Measurements from ENCODE around the gene PDE6B. TPM values are rescaled to one million over a fixed set of nuclear protein-coding genes. Genes with fewer than 3 reads are reported as not detected.
A peak's percentile ranks its signal among the peaks of the same experiment; 100 is the strongest.
"Not testable (repeated sequence)": the region's sequence is repeated elsewhere in the genome, so short reads cannot be mapped to it uniquely, and the experiment has no call there.

Gene PDE6B
- total RNA-seq, 1 experiment from 2014 or later, result not detected

DNA sequence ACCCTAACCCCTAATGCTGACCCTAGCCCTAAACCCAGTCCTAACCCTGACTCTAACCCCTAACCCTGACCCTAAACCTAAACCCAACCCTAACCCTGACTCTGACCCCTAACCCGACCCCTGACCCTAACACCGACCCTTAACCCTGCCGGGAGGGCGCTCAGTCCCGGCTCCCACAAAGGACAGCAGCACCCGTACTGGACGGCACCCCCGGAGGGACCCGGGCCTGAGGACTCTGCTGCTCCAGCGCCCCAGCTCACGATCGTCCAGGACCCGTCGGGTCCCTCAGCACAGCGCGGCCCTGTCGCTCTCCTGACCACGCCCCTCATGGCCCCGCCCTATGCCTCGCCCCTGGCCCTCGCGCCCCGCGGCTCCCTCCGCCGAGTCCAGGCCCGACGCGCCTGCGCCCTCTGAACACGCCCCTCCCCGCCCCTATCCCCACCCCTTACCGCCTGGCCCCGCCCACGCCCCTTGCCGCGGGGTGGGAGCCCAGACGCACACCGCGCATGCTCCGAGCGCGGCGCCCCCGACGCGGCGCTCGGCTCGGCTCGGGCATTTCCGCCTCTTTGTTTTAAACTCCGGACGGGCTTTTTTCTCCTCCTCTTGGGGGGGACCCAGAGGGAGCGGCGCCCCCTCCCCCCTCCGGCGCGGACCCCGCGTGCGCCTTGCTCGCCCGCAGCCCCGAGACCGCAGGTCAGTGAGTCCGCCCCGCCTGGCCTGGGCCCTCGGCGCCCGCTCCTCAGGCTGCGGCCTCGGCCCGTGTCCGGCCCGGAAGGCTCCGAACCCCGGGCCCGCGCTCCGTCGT, 80.1 kb downstream of the PDE6B start, which contains the start of gene PCGF3:
PCGF3 (plus strand) TSS at position 555 of the 805 bp plus-strand sequence. CDS start 27,849 bp downstream, outside the sequence.
- no peaks in the 10 kb centered on the region for H3F3A ChIP-seq (ENCODE audit: low read length, unreplicated experiment)
- no peaks in the 10 kb centered on the region for H4K20me1 ChIP-seq (ENCODE audit: low read length)
- peak within 1 kb of the TSS; percentile 85 for H3K4me3 ChIP-seq (ENCODE audit: low read length)
- H3K36me3 ChIP-seq (ENCODE audit: low read depth, low read length), result no peaks in the 10 kb centered on the region
- H3K9me3 ChIP-seq (ENCODE audit: low read length), result no peaks in the 10 kb centered on the region
- CTCF ChIA-PET, result interaction anchor here (1.0 kb wide), 1 partner anchor 35 kb away, joined by 5 read pairs; no protein-coding TSS in a partner anchor
- POLR2A ChIA-PET (ENCODE audit: unreplicated experiment), result no interaction called here
- H3K4me1 ChIP-seq (ENCODE audit: insufficient read depth, low read length), result no peaks in the 10 kb centered on the region
- TF ChIP-seq, protein P1, sequence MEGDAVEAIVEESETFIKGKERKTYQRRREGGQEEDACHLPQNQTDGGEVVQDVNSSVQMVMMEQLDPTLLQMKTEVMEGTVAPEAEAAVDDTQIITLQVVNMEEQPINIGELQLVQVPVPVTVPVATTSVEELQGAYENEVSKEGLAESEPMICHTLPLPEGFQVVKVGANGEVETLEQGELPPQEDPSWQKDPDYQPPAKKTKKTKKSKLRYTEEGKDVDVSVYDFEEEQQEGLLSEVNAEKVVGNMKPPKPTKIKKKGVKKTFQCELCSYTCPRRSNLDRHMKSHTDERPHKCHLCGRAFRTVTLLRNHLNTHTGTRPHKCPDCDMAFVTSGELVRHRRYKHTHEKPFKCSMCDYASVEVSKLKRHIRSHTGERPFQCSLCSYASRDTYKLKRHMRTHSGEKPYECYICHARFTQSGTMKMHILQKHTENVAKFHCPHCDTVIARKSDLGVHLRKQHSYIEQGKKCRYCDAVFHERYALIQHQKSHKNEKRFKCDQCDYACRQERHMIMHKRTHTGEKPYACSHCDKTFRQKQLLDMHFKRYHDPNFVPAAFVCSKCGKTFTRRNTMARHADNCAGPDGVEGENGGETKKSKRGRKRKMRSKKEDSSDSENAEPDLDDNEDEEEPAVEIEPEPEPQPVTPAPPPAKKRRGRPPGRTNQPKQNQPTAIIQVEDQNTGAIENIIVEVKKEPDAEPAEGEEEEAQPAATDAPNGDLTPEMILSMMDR (conservative IDR thresholded peaks at IDR 0.05; ENCODE audit: low read depth, low read length), result no peak
- TF ChIP-seq EZH2 (IDR thresholded peaks at IDR 0.05; ENCODE audit: low read length, unreplicated experiment), result no peak
- no peak for TF ChIP-seq EZH2phosphoT487 (IDR thresholded peaks at IDR 0.05; ENCODE audit: borderline replicate concordance, low read length)
- H3K4me2 ChIP-seq (ENCODE audit: low read length), result peak within 1 kb of the TSS; percentile 86
- peak; percentile 89 for DNase-seq
- peaks cover 45% of the 10 kb centered on the region for H3K79me2 ChIP-seq (ENCODE audit: low read length)
- peak within 1 kb of the TSS; percentile 77; the same call in 1 of the 2 replicates for H2AFZ ChIP-seq (ENCODE audit: low read length)
- H3K9ac ChIP-seq (ENCODE audit: low read length), result peak within 1 kb of the TSS; percentile 99
- ATAC-seq, result peak; percentile 96
- BruUV-seq (replicated peaks), result no TSS peak
- no peak within 1 kb of the TSS for H3K27ac ChIP-seq (ENCODE audit: low read length)
- H3K9me2 ChIP-seq (replicated peaks; ENCODE audit: low read length), result no peaks in the 10 kb centered on the region
- intact Hi-C loops (cut with micrococcal nuclease), result no loop called here
- H3K27me3 ChIP-seq (ENCODE audit: low read length), result no peaks in the 10 kb centered on the region

DNA sequence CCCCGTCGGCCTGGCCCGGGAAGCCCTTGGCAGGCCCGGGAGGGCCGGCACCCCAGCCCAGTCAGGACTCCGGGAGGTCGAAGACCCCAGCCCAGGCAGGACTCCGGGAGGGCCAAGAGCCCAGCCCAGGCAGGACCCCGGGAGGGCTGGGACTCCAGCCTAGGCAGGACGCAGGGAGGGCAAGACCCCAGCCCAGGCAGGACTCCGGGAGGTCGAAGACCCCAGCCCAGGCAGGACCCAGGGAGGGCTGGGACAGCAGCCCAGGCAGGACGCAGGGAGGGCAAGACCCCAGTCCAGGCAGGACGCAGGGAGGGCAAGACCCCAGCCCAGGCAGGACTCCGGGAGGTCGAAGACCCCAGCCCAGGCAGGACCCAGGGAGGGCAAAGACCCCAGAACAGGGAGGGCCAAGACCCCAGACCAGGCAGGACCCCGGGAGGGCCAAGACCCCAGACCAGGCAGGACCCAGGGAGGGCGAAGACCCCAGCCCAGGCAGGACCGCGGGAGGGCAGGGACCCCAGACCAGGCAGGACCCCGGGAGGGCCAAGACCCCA, 80.8 kb downstream of the PDE6B start:
- CTCF ChIA-PET; H3K9me3 ChIP-seq (ENCODE audit: low read length); H4K20me1 ChIP-seq (ENCODE audit: low read length); intact Hi-C loops (cut with micrococcal nuclease); H3K36me3 ChIP-seq (ENCODE audit: low read depth, low read length); H3K27ac ChIP-seq (ENCODE audit: low read length); H3K27me3 ChIP-seq (ENCODE audit: low read length); H3K4me1 ChIP-seq (ENCODE audit: insufficient read depth, low read length); BruUV-seq (replicated peaks); ATAC-seq; DNase-seq; H3F3A ChIP-seq (ENCODE audit: low read length, unreplicated experiment); POLR2A ChIA-PET (ENCODE audit: unreplicated experiment); H3K9me2 ChIP-seq (replicated peaks; ENCODE audit: low read length): not testable (repeated sequence)
- H2AFZ ChIP-seq (ENCODE audit: low read length), result peak overlapping the region; percentile 77; the same call in 1 of the 2 replicates
- H3K4me3 ChIP-seq (ENCODE audit: low read length), result peak overlapping the region; percentile 85
- peaks cover 52% of the 10 kb centered on the region for H3K79me2 ChIP-seq (ENCODE audit: low read length)
- H3K9ac ChIP-seq (ENCODE audit: low read length), result peak overlapping the region; percentile 99
- peak overlapping the region; percentile 86 for H3K4me2 ChIP-seq (ENCODE audit: low read length)

DNA sequence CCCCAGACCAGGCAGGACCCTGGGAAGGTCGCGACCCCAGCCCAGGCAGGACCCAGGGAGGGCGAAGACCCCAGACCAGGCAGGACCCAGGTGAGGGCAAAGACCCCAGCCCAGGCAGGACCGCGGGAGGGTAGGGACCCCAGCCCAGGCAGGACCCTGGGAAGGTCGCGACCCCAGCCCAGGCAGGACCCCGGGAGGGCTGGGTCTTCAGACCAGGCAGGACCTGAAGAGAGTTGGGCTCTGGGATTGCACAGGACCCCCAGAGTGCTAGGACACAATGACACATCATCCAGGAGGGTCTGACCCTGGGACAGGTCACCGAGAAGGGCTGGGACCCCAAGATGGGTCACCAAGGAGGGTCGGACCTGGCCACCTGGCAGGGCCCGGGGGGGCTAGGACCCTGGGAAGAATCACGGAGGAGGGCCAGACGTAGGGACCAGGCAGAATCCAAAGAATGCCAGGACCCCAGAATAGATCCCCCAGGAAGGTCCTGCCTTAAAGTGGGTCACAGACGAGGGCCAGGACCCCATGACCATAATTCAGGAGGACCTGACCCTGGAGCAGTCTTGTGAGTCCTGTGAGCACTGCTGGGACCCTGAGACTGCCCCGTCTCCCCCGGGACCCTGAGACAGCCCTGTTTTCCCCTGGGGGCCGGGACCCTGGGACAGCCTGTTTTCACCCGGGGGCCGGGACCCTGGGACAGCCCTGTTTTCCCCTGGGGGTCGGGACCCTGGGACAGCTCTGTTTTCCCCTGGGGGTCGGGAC, 81.6 kb downstream of the PDE6B start:
- TSS peak; percentile 22 for BruUV-seq (replicated peaks)
- TF ChIP-seq EZH2 (IDR thresholded peaks at IDR 0.05; ENCODE audit: low read length, unreplicated experiment) (no peak), EZH2phosphoT487 (IDR thresholded peaks at IDR 0.05; ENCODE audit: borderline replicate concordance, low read length) (no peak)
- TF ChIP-seq, protein P1 (conservative IDR thresholded peaks at IDR 0.05; ENCODE audit: low read depth, low read length), result no peak
- intact Hi-C loops (cut with micrococcal nuclease), result no loop called here
- POLR2A ChIA-PET (ENCODE audit: unreplicated experiment), result no interaction called here
- ATAC-seq (no peak), DNase-seq (no peak)
- Histone ChIP-seq H4K20me1 (ENCODE audit: low read length) (no peaks in the 10 kb centered on the region), H3K27me3 (ENCODE audit: low read length) (no peaks in the 10 kb centered on the region), H3K4me2 (ENCODE audit: low read length) (peak overlapping the region; percentile 86), H3K27ac (ENCODE audit: low read length) (no peak overlapping the region), H3F3A (ENCODE audit: low read length, unreplicated experiment) (no peaks in the 10 kb centered on the region), H2AFZ (ENCODE audit: low read length) (no peak overlapping the region), H3K9ac (ENCODE audit: low read length) (peak overlapping the region; percentile 99), H3K36me3 (ENCODE audit: low read depth, low read length) (no peaks in the 10 kb centered on the region), H3K9me2 (replicated peaks; ENCODE audit: low read length) (no peaks in the 10 kb centered on the region), H3K9me3 (ENCODE audit: low read length) (no peaks in the 10 kb centered on the region), H3K4me3 (ENCODE audit: low read length) (peak overlapping the region; percentile 58), H3K4me1 (ENCODE audit: insufficient read depth, low read length) (no peaks in the 10 kb centered on the region), H3K79me2 (ENCODE audit: low read length) (peaks cover 57% of the 10 kb centered on the region)
- CTCF ChIA-PET, result no interaction called here

Measured in PC-3 (cell line).